Hypothalamus (tissue), 51 donors: ENCODE measurements around the gene PDE6D.
"Not testable (repeated sequence)": the region's sequence is repeated elsewhere in the genome, so short reads cannot be mapped to it uniquely, and the experiment has no call there.

ENCODE experiments used
- DNase-seq, 51 donors: peaks; one replicate each; lab custom pipeline; 2025; lab: John Stamatoyannopoulos, UW

Gene PDE6D

GRCh38 chr2:231780123-231780908 is 766 bp downstream of the PDE6D start:
- DNase-seq, result peak in 3 of 51 donors; percentile 41 to 58 (median 47)

DNA sequence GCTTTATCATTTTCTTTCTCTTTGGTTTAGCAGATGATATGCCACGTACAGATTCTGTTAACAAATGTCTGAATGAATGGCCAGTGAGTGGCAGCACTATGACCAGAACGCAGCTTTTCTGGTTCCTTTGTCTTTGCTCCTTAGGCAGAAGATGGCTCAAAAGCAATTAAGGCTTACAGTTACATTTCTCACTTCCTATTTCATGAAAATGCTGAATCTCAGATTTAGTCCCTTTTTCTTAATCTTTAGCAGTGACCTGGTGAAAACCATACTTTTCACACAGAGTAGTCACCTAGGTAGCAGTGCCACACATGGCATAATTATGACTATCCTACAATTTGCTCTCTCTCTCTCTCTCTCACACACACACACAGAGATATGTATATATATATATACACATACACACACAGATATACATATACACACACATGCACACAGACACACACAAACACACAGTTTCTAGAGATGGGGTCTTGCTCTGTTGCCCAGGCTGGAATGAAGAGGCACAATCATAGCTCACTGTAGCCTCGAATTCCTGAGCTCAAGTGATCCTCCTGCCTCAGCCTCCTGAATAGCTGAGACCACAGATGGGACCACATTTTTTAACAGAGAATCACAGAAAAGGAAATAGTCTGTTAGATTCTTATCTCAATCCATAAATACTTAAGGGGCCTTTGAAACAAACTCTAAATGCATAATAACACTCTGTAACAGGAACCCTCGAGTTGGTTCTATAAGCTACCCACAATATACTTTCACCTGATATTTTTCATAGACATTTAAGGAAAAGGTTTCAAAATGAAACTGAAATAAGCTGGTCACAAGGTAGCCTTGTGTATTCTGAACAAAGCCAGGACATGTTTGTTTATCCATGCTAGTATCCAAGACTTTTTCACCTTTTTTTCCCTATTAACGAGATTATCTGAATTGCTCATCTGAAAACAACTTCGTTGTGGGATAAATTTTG is 11.6 kb downstream of the PDE6D start:
- no peak for DNase-seq

DNA sequence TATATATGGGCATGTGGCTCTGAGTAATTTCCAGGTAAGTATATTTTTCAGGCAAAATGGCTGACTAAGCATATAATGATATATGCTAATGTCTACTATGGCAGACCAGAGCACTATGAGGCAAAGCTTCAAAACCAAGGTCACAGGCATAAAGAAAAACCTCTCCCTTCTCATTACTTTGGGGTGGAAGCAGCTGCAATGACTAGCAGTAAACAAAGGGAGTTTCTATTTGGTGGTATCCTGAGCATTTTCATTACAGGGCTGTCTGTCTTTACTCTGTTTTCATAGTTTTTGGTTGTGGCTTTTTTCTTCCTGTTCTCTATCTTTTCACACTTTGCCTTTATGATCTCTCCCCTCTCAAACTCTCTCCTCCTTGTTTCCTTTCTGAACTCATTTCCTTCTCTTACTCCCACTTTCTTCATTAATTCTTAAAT is 15.6 kb downstream of the PDE6D start:
- no peak for DNase-seq

DNA sequence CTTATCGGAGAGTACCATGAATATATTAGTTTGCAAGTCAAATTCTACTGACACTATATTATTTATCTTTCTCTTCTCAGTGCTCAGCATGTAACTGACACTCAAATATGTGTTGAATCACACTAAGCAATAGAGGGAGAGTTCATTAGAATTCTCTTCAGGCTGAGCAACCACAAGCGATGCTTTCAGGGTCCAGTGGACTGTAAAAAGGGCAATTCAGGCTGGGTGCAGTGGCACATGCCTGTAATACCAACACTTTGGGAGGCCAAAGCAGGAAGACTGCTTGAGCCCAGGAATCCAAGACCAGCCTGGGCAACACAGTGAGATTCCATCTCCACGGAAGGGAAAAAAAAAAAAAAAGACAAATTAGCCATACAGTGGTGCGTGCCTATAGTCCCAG is 16.3 kb downstream of the PDE6D start:
- peak in 16 of 51 donors; percentile 5 to 66 (median 27) for DNase-seq

DNA sequence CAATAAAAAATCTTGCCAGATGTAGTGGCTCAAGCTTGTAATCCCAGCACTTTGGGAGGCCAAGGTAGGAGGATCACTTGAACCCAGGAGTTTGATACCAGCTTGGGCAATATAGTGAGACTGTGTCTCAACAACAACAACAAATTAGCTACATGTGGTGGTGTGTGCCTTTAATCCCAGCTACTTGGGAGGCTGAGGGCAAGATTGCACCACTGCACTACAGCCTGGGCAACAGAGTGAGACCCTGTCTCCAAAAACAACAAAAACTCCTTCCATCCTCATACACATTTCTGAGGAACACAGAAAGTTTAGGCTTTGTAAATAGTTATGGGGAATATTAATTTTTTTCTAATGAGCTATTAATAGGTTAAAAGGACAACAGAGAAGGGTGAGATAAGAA is 17.0 kb downstream of the PDE6D start:
- no peak for DNase-seq

GRCh38 chr2:231761735-231762134 is 19.3 kb downstream of the PDE6D start:
- no peak for DNase-seq

GRCh38 chr2:231752061-231752460 is 29.0 kb downstream of the PDE6D start:
- DNase-seq, result no peak

DNA sequence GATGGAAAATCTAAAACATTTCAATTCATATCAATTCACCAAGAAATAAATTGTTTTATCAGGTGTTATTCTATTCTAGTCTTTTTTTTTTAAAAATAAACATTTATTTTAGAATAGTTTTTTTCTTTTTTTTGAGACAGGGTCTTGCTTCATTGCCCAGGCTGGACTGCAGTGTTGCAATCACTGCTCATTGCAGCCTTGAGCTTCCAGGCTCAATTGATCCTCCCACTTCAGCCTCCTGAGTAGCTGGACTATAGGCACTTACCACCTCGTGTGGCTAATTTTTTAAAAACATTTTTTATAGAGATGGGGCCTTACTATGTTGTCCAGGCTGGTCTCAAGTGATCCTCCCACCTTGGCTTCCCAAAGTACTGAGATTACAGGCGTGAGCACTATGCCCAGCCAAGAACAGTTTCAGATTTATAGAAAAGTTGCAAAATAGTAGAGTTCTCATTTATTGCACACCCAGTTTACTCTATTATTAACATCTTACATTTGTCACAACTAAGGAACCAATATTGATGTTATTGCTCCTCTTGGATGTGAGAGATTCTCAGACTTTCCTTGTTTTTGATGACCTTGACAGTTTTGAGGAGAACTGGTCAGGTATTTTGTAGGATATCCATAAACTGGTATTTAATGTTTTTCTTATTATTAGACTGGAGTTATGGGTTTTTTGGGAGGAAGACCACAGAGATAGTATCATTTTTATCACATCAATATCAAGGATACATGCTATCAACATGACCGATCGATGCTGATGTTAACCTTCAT is 29.9 kb downstream of the PDE6D start:
- no peak for DNase-seq

DNA sequence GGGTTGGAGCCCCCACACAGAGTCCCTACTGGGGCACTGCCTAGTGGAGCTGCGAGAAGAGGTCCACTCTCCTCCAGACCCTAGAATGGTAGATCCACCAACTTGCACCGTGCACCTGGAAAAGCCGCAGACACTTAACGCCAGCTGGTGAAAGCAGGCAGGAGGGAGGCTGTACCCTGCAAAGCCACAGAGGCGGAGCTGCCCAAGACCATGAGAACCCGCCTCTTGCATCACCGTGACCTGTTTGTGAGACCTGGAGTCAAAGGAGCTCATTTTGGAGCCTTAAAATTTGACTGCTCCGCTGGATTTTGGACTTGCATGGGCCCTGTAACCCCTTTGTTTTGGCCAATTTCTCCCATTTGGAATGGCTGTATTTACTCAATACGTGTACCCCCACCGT is 32.1 kb downstream of the PDE6D start:
- not testable (repeated sequence) for DNase-seq

- not testable (repeated sequence) for DNase-seq
Observed at GRCh38 chr2:231748153-231748896, 32.8 kb downstream of the PDE6D start.

- no peak for DNase-seq
Observed at GRCh38 chr2:231745303-231746038, 35.6 kb downstream of the PDE6D start.

- DNase-seq, result no peak
Observed at GRCh38 chr2:231743376-231744116, 37.5 kb downstream of the PDE6D start.

DNA sequence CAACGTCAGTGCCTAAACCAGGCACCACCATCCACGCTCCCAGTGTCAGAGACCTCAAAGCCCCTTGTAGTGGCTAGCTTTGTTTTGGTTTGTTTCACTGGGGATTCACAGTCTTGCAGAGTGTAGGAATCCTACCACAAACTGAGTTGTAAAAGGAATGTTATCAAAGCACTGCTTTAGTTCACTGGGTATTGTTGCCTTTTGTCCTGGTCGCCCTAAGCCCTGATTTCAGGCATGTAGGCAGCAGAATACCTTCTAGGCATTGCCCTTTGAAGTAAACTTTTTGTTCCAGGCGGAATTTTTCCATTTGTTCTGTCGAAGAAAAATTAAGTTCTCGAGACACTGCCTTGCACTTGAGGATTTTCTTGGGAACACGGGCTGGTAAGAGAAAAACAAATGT is 43.3 kb downstream of the PDE6D start:
- DNase-seq, result no peak

GRCh38 chr2:231732604-231733003 is 48.5 kb downstream of the PDE6D start:
- no peak for DNase-seq

GRCh38 chr2:231727621-231728020 is 53.5 kb downstream of the PDE6D start:
- DNase-seq, result no peak

DNA sequence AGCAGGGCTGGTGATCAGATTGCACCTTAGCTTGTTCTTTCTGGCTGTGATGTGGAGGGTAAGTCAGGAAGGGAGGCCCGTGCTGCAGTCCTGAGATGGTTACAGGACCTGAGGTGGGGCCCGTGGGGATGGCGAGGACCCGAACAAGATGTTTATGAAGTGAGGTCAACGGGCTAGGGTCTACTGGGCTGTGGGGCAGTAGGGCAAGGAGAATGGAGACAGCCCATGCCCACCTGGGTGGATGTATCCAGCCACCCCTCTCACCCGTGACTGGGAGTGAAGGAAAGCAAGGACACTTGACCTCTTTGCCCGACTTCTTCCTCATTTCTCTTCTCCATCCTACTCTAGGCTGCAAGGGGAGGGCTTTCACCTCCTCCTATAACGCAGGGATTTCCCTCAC is 54.8 kb downstream of the PDE6D start:
- DNase-seq, result no peak

GRCh38 chr2:231725476-231725875 is 55.6 kb downstream of the PDE6D start:
- no peak for DNase-seq

DNA sequence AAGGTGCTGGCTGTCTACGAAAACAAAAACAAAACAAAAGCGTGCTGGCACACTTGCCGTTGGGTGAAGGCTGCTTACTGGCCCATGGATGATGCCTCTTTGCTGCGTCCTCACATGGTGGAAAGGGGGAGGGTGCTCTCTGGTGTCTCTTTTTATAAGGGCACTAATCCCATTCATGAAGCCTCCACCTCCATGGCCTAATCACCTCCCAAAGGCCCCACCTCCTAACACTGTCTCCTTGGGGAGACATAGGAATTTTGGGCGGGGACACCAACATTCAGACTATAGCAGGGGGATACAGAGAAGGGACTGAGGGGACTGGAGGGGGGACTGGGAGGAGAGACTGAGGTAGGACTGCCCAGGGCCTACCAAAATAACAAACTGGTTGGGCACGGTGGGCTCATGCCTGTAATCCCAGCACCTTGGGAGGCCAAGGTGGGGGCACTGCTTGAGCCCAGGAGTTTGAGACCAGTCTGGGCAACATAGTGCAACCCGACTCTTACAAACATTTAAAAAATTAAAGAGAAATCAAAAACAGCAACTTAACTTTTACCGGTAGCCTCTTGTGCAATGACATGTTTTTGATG is 58.3 kb downstream of the PDE6D start:
- no peak for DNase-seq
